Measurements from ENCODE around the gene TLCD3A.
"Not testable (repeated sequence)": the region's sequence is repeated elsewhere in the genome, so short reads cannot be mapped to it uniquely, and the experiment has no call there.

Gene TLCD3A

DNA sequence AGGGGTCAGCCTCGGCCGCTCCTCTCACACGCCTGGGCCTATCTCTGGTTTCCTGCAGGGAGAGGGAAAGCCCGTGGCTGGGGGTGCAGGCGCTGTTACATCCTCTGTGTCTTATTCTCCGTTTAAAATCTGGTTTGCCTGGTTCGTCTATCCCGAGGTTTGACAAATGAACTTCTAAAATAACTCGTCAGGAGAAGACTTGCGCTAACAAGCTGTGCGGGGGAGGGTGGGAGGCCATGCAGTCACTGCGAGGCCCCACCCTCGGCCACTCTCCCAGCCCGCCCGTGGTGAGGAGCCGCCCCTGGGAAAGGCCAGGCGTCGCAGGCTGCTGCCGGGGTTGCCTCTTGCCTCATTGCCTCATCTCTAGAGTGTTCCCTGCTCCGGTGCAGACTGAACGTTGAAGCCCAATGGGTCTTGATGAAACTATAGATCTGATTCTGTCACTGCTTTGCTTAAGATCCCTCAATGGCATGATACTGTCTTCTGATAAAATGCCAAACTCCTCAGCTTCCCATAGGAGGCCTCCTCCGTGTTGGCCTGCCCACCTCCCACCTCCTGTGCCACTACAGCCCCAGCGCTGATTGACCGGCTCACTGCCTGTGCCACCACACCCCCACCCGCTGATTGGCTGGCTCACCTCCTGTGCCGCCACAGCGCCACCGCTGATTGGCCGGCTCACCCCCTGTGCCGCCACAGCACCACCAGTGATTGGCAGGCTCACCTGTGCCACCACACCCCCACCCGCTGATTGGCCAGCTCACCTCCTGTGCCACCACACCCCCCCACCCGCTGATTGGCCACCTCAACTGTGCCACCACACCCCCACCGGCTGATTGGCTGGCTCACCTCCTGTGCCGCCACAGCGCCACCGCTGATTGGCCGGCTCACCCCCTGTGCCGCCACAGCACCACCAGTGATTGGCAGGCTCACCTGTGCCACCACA, 57.8 kb downstream of the TLCD3A start:
- not testable (repeated sequence) for DNase-seq

DNA sequence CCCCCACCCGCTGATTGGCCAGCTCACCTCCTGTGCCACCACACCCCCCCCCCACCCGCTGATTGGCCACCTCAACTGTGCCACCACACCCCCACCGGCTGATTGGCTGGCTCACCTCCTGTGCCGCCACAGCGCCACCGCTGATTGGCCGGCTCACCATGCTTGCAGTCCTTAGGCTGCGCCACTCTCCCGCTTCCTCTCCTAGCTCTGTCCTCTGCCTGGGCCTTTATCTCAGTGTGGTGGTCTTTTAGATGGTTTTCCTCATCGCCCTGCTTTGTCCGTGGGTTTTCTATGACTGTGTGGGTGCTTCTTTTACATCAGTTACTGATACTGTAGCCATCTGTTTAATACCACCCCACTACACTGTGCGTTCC, 58.5 kb downstream of the TLCD3A start:
- not testable (repeated sequence) for DNase-seq

DNA sequence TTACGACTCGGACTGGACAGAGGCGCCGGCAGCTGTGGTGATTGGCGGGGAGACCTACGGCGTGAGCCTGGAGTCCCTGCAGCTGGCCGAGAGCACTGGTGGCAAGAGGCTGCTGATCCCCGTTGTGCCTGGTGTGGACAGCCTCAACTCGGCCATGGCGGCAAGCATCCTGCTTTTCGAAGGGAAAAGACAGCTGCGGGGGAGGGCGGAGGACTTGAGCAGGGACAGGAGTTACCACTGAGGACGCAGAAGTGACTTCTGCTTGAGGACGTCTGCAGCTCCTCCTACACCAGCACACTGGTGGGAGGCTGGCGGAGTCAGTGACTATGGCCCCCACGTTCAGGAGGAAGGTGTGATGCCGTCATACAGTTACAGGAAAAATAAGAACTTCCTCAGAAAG, 59.4 kb downstream of the TLCD3A start:
- DNase-seq, result no peak

DNA sequence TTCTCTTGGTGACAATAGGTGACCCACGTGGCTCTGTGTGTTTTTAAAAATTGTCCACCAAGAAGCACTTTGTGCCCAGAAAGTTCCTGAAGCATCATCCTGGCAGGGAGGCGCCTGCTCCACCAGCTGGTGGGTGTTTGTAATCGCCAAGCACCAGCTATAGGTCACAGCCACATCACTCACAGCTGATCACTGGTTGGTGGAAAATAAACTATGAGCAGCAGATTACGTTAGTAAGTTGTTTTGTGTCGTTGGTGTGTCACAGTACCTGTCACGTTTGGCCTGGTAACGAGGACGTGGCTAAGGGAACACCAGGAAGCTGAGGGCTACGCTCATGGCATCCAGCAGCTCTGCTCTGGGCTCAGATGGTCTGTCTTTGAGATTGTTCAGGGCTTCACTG, 59.9 kb downstream of the TLCD3A start:
- no peak for DNase-seq
